Keratinocyte (primary cell): Measurements from ENCODE around the gene MAGEA10. TPM values are rescaled to one million over a fixed set of nuclear protein-coding genes. Genes with fewer than 3 reads are reported as not detected.

Experiments
- DNase-seq: peaks from one replicate; pipeline ENCODE4 v3.0.0-alpha.2; 2011; ENCODE audit warnings: low read depth, missing footprints, low spot score
- FAIRE-seq: peaks from 2 replicates; lab custom pipeline; 2011; peaks lifted over from hg19 to GRCh38; lab: Jason Lieb, UNC
- H2AFZ ChIP-seq: 2 replicates; pipeline ENCODE4 v1.6.0; 2012; ENCODE audit warnings: low read length, control low read depth, inconsistent platforms; ENCODE audit not compliant: control insufficient read depth
- H3K27ac ChIP-seq: 2 replicates; pipeline ENCODE4 v1.5.1; 2011; ENCODE audit warnings: low read length; ENCODE audit not compliant: control insufficient read depth, insufficient read depth
- H3K27me3 ChIP-seq: 3 replicates; pipeline ENCODE4 v1.6.0; 2011; ENCODE audit warnings: low read length; ENCODE audit not compliant: control insufficient read depth, insufficient read depth; ENCODE audit errors: extremely low read depth
- H3K36me3 ChIP-seq, 2 experiments: 2 replicates in 1 of 2; 3 replicates in 1 of 2; pipeline ENCODE4 v1.5.1; 2011; ENCODE audit warnings: low read length in 2 of 2, mild to moderate bottlenecking in 1 of 2; ENCODE audit not compliant: control insufficient read depth in 2 of 2, insufficient read depth in 2 of 2; ENCODE audit errors: extremely low read depth in 1 of 2
- H3K4me1 ChIP-seq: 3 replicates; pipeline ENCODE4 v1.5.1; 2011; ENCODE audit warnings: low read length; ENCODE audit not compliant: control insufficient read depth, insufficient read depth; ENCODE audit errors: extremely low read depth
- H3K4me2 ChIP-seq: 3 replicates; pipeline ENCODE4 v1.6.0; 2011; ENCODE audit warnings: low read depth, low read length; ENCODE audit not compliant: control insufficient read depth, insufficient read depth; ENCODE audit errors: extremely low read depth
- H3K4me3 ChIP-seq, 3 experiments: fragments of 200-600 bp in 1 of 3; sonication (generic) in 1 of 3; 2 replicates in 2 of 3; 3 replicates in 1 of 3; pipeline ENCODE4 v1.5.1; 2011 to 2016; ENCODE audit warnings: low read length in 3 of 3, mild to moderate bottlenecking in 3 of 3, control low read depth in 2 of 3, inconsistent platforms in 1 of 3, low read depth in 1 of 3, mixed read lengths in 1 of 3, mixed run types in 1 of 3, moderate library complexity in 1 of 3; ENCODE audit not compliant: control insufficient read depth in 2 of 3, insufficient read depth in 2 of 3; ENCODE audit errors: extremely low read depth in 1 of 3
- H3K79me2 ChIP-seq: 2 replicates; pipeline ENCODE4 v1.6.0; 2012; ENCODE audit warnings: low read length; ENCODE audit not compliant: control insufficient read depth, insufficient read depth
- H3K9ac ChIP-seq: 3 replicates; pipeline ENCODE4 v1.6.0; 2011; ENCODE audit warnings: low read length; ENCODE audit not compliant: control insufficient read depth, insufficient read depth; ENCODE audit errors: extremely low read depth
- H3K9me1 ChIP-seq: 3 replicates; pipeline ENCODE4 v1.6.0; 2011; ENCODE audit warnings: low read length; ENCODE audit not compliant: control insufficient read depth, insufficient read depth; ENCODE audit errors: extremely low read depth
- H3K9me3 ChIP-seq: 2 replicates; pipeline ENCODE4 v1.5.1; 2012; ENCODE audit warnings: low read depth, low read length; ENCODE audit not compliant: control insufficient read depth
- H4K20me1 ChIP-seq: 3 replicates; pipeline ENCODE4 v1.6.0; 2011; ENCODE audit warnings: low read length; ENCODE audit not compliant: control insufficient read depth, insufficient read depth; ENCODE audit errors: extremely low read depth
- EZH2 ChIP-seq: IDR thresholded peaks from one replicate; pipeline ENCODE4 v1.6.1; 2012; ENCODE audit warnings: inconsistent platforms, mild to moderate bottlenecking, low read length, moderate library complexity
- dilution Hi-C: fragments of 300-500 bp; cut with MboI; formaldehyde crosslinking; loops from one replicate; pipeline ENCODE4 v1.7.0; 2020; ENCODE audit warnings: low sequenced_read_pairs; ENCODE audit not compliant: extremely low pct_ligation_motif_present
- polyA plus RNA-seq, 5 experiments: library from polyadenylated mRNA; depleted of rRNA in 3 of 5; stranded (reverse) in 3 of 5; stranded (forward) in 1 of 5; unstranded in 1 of 5; fragments of >200 nt; gene quantifications; 1 replicate in 1 of 5; 2 replicates in 3 of 5; 3 replicates in 1 of 5; pipeline versions ENCODE4 v1.2.1 to v1.2.3, GENCODE V29; 2011 to 2012; ENCODE audit warnings: missing spikeins in 2 of 5, low read depth in 1 of 5, low replicate concordance in 1 of 5
- TF ChIP-seq, protein P1 (sequence below), 3 experiments: IDR thresholded peaks in 1 of 3; conservative IDR thresholded peaks in 1 of 3; optimal IDR thresholded peaks in 1 of 3; 2 replicates in 2 of 3; 3 replicates in 1 of 3; pipeline versions ENCODE3 to v1.5.1; 2011; ENCODE audit warnings: low read length in 3 of 3, mild to moderate bottlenecking in 3 of 3, moderate library complexity in 2 of 3, control low read depth in 1 of 3, inconsistent platforms in 1 of 3; ENCODE audit not compliant: insufficient read depth in 2 of 3; ENCODE audit errors: extremely low read depth in 1 of 3

Gene MAGEA10
- polyA plus RNA-seq, 1 donor (not counting 4 experiments of a cell fraction or from before 2014, with no cell fraction given), result not detected

DNA sequence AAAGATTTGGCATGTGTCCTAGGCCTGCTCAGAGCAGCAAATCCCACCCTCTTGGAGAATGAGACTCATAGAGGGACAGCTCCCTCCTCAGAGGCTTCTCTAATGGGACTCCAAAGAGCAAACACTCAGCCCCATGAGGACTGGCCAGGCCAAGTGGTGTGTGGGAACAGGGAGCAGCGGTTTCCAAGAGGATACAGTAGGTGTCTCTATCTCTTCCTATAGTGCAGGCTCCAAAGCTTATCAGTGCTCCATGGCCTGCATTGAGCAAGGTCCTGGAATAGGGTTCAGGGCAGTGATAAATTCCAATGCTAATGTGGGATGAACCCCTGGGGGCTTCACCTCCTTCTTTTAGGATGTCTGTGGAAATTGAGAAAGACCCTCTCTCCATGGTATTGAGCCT, 15.7 kb upstream of the MAGEA10 start:
- Histone ChIP-seq H3K79me2 (no peaks in the 10 kb centered on the region), H3K27me3 (no peaks in the 10 kb centered on the region), H3K9ac (no peak overlapping the region), H3K4me3 (no peak overlapping the region), H3K9me1 (no peaks in the 10 kb centered on the region), H2AFZ (no peak overlapping the region), H4K20me1 (no peaks in the 10 kb centered on the region), H3K4me2 (no peak overlapping the region), H3K36me3 (no peaks in the 10 kb centered on the region), H3K4me1 (no peaks in the 10 kb centered on the region), H3K9me3 (no peaks in the 10 kb centered on the region), H3K27ac (no peak overlapping the region)
- no peak for FAIRE-seq
- TF ChIP-seq, protein P1, sequence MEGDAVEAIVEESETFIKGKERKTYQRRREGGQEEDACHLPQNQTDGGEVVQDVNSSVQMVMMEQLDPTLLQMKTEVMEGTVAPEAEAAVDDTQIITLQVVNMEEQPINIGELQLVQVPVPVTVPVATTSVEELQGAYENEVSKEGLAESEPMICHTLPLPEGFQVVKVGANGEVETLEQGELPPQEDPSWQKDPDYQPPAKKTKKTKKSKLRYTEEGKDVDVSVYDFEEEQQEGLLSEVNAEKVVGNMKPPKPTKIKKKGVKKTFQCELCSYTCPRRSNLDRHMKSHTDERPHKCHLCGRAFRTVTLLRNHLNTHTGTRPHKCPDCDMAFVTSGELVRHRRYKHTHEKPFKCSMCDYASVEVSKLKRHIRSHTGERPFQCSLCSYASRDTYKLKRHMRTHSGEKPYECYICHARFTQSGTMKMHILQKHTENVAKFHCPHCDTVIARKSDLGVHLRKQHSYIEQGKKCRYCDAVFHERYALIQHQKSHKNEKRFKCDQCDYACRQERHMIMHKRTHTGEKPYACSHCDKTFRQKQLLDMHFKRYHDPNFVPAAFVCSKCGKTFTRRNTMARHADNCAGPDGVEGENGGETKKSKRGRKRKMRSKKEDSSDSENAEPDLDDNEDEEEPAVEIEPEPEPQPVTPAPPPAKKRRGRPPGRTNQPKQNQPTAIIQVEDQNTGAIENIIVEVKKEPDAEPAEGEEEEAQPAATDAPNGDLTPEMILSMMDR (optimal IDR thresholded peaks at IDR 0.05 in 1 of 3, IDR thresholded peaks at IDR 0.05 in 1 of 3, conservative IDR thresholded peaks at IDR 0.05 in 1 of 3; ENCODE audit: extremely low read depth in 1 of 3, insufficient read depth in 2 of 3, low read length in 3 of 3), result no peak
- TF ChIP-seq EZH2, result no peak
- no peak for DNase-seq
- dilution Hi-C loops, result no loop called here

- no peak overlapping the region for H3K9ac ChIP-seq
- H3K79me2 ChIP-seq, result no peaks in the 10 kb centered on the region
- H3K4me3 ChIP-seq, result no peak overlapping the region
- H2AFZ ChIP-seq, result no peak overlapping the region
- no peak for TF ChIP-seq EZH2
- TF ChIP-seq, protein P1 (optimal IDR thresholded peaks at IDR 0.05 in 1 of 3, IDR thresholded peaks at IDR 0.05 in 1 of 3, conservative IDR thresholded peaks at IDR 0.05 in 1 of 3; ENCODE audit: extremely low read depth in 1 of 3, insufficient read depth in 2 of 3, low read length in 3 of 3), result no peak
- H3K9me3 ChIP-seq, result no peaks in the 10 kb centered on the region
- DNase-seq (no peak), FAIRE-seq (no peak)
- H3K4me1 ChIP-seq, result no peaks in the 10 kb centered on the region
- no peaks in the 10 kb centered on the region for H3K36me3 ChIP-seq
- no peaks in the 10 kb centered on the region for H4K20me1 ChIP-seq
- H3K27ac ChIP-seq, result no peak overlapping the region
- no peak overlapping the region for H3K4me2 ChIP-seq
- no peaks in the 10 kb centered on the region for H3K27me3 ChIP-seq
- dilution Hi-C loops, result no loop called here
- H3K9me1 ChIP-seq, result no peaks in the 10 kb centered on the region
Observed at GRCh38 chrX:152151256-152151655, 12.9 kb upstream of the MAGEA10 start.
